Skin epidermis (tissue), 12 donors: ENCODE results near the gene NCAPD3.
A peak's percentile ranks its signal among the peaks of the same experiment; 100 is the strongest.

Experiments used
- H3K27ac ChIP-seq, 21 experiments: fragments of 200-600 bp; sonication (generic) in 11 of 21; one replicate each; pipeline ENCODE4 v1.5.0; 2020; ENCODE audit warnings: mild to moderate bottlenecking in 3 of 21, inconsistent platforms in 2 of 21, moderate library complexity in 2 of 21
- H3K4me3 ChIP-seq, 7 experiments: fragments of 200-600 bp; sonication (generic) in 2 of 7; one replicate each; pipeline ENCODE4 v1.5.0; 2020; ENCODE audit warnings: inconsistent platforms in 2 of 7, mild to moderate bottlenecking in 2 of 7, moderate library complexity in 1 of 7

The NCAPD3 gene

GRCh38 chr11:134254433-134255183 is 30.8 kb upstream of the NCAPD3 start:
- Histone ChIP-seq H3K4me3 (peak overlapping the region in 6 of 7 experiments; percentile 63 to 97 (median 90)), H3K27ac (peak overlapping the region in 1 of 21 experiments; percentile 83)

- Histone ChIP-seq H3K27ac (peak within 1 kb of the TSS; percentile 37 to 93 (median 83)), H3K4me3 (peak within 1 kb of the TSS; percentile 63 to 97 (median 90))
These were observed 29.6 kb upstream of the NCAPD3 start, which contains the start of the genes ACAD8 and THYN1 for GRCh38 chr11:134253188-134253993. TSS of gene ACAD8 (plus strand) at chr11:134253568. CDS start at chr11:134253601, 33 bp downstream. TSS of gene THYN1 (minus strand) at chr11:134253352. CDS start at chr11:134252882, 470 bp downstream.

GRCh38 chr11:134252346-134253187 is 28.8 kb upstream of the NCAPD3 start:
- peak overlapping the region; percentile 63 to 97 (median 90) for H3K4me3 ChIP-seq
- peak overlapping the region in 18 of 21 experiments; percentile 26 to 93 (median 82) for H3K27ac ChIP-seq

- H3K4me3 ChIP-seq, result no peak overlapping the region
- no peak overlapping the region for H3K27ac ChIP-seq
These were observed 26.9 kb upstream of the NCAPD3 start for GRCh38 chr11:134250675-134251074.

GRCh38 chr11:134250246-134250645 is 26.5 kb upstream of the NCAPD3 start:
- Histone ChIP-seq H3K27ac (no peak overlapping the region), H3K4me3 (no peak overlapping the region)

GRCh38 chr11:134248910-134249480 is 25.2 kb upstream of the NCAPD3 start:
- H3K4me3 ChIP-seq, result no peak overlapping the region
- no peak overlapping the region for H3K27ac ChIP-seq

DNA sequence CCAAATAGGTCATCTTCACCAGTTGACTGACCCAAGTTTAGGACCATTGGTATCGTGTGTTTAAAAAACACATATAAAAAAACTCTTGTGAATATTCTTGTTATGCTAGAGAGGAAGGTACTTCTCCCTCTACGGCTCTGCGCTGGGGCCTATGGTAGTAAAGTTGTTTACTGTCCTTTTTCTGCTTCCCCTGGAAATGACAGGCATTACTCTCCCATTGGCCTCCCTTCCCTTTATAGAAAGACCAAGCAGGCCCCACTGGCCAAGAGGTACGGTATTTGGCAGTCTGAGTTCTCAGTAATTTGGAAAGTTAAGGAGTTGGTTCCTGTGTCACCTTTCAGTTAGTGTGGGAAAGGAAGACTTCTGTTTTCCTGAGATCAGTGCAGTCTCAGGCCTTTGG is 22.9 kb upstream of the NCAPD3 start:
- no peak overlapping the region for H3K4me3 ChIP-seq
- no peak overlapping the region for H3K27ac ChIP-seq

DNA sequence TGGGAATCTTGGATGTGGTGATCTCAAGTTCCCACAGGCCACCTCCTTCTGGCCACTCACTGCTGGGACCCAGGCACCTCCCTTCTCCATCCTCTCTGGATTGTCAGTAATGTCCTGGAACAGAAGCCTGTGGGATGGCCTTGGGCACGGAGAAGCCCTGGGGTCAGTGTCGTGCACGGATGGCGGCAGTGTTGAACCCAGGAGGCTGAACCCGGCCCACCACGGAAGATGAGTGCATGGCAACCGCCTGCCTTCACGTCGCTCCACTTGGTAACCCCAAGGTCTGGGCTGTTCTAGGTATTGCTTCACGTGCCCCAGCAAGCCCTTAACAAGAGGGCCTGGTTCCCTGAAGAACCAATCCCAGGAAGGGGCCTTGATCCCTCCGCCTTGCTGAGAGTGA is 22.3 kb upstream of the NCAPD3 start:
- H3K27ac ChIP-seq, result no peak overlapping the region
- H3K4me3 ChIP-seq, result no peak overlapping the region

DNA sequence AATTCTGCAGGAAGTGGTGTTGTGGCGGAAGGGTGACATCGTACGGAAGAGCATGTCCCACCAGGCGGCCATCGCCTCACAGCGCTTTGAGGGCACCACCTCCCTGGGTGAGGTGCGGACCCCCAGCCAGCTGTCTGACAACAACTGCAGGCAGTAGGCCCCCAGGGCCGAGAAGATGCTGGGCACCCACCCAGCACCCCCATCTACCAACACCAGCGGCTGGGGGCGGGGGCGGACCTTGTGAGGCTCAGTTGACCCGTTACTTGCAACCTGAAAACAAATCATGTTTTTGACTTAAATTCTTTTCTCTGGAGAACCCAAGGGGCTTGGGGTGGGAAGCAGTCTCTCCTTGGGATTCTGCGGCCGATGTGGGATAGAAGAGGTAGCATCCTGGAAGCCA is 21.7 kb upstream of the NCAPD3 start:
- H3K4me3 ChIP-seq, result no peak overlapping the region
- no peak overlapping the region for H3K27ac ChIP-seq

DNA sequence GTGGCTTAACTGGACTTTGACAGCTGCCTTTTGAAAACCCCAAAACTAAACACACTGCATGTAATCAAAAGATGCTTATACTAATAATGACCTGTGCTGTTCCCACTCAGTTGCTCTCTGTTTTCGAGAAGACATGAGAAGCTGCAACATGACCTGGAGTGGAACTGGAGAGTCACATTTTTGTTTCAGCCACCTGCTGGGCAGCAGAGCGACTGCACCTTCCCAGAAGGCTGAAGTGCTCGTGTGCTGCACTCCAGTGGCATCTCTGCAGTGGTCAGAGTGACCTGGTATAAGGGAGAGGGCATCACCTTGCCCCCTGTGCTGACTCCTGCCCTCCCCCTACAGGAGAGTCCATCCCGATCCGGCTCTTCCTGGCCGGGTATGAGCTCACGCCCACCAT is 20.8 kb upstream of the NCAPD3 start:
- Histone ChIP-seq H3K27ac (no peak overlapping the region), H3K4me3 (no peak overlapping the region)

- H3K27ac ChIP-seq, result no peak overlapping the region
- no peak overlapping the region for H3K4me3 ChIP-seq
These were observed 20.1 kb upstream of the NCAPD3 start for GRCh38 chr11:134243913-134244312.

DNA sequence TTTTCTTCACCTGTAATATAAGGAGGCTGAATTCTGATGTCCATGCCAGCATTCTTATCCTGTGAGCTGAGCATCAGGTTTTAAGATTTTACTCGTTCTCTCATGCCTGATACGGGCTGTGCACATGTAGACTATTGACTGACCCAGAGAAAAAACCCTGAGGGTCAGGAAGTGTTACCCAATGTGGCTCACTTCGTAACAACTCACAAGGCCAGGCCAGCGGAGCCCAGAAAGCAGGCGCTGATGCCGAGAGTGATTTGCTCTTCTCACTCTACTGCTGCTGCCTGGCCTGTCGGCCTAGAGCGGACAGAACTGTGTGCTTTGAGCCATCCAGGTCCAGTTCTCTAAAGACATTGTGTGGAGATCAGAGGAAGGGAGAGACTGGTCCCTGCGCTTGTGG is 18.6 kb upstream of the NCAPD3 start:
- H3K4me3 ChIP-seq, result no peak overlapping the region
- H3K27ac ChIP-seq, result no peak overlapping the region

- no peak overlapping the region for H3K27ac ChIP-seq
- H3K4me3 ChIP-seq, result no peak overlapping the region
These were observed 16.8 kb upstream of the NCAPD3 start for GRCh38 chr11:134240592-134240991.

- Histone ChIP-seq H3K27ac (no peak overlapping the region), H3K4me3 (no peak overlapping the region)
These were observed 15.2 kb upstream of the NCAPD3 start for GRCh38 chr11:134238956-134239355.

DNA sequence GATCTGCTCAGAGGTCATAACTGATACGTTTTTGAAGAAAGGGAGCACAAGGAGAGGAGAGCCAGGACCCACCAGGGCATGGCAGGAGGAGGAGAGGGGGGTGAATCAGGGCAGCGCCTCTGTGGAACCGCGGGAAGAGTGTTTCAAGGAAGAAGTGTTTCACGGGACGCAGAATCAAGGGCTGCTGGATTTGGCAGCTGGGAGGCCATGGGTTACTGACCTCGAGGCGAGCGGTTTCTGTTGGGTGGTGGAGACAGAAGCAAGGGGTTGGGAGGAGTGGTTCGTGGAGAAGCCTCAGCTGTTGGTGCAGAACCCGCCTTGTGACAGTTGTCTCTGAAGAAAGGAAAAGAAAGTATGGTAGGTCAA is 13.8 kb upstream of the NCAPD3 start:
- H3K4me3 ChIP-seq, result no peak overlapping the region

GRCh38 chr11:134236834-134237556 is 13.2 kb upstream of the NCAPD3 start:
- Histone ChIP-seq H3K27ac (no peak overlapping the region), H3K4me3 (no peak overlapping the region)

More for the DNA sequence above, 13.8 kb upstream of the NCAPD3 start:
- H3K27ac ChIP-seq, result no peak overlapping the region

- Histone ChIP-seq H3K4me3 (no peak overlapping the region), H3K27ac (no peak overlapping the region)
These were observed 11.6 kb upstream of the NCAPD3 start for GRCh38 chr11:134235399-134235798.

DNA sequence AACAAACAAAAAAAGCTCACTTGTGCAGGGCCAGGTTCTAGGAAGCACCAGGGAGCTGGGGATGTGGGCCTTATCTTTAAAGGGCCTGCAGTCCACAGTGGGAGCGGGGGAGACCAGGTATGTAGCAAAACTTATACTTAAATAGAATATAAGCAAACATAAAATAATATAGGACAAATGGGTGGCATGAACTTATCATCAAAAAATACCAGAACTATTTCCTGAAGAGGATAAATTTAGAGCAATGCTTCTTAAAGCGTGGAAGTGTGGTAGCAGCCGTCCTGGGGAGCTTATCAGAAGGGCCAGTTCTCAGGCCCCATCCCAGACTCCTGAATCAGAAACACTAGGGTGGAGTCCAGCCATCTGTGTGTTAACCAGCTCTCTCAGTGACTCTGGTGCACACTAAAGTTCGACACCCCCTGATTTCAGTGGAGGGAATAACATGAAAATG is 10.0 kb upstream of the NCAPD3 start:
- H3K27ac ChIP-seq, result no peak overlapping the region
- H3K4me3 ChIP-seq, result no peak overlapping the region
